GM12801 (cell line): Measurements from ENCODE around the gene CGNL1.

Experiments used
- CTCF ChIP-seq: IDR thresholded peaks from one replicate; pipeline ENCODE4 v1.5.1; 2011; ENCODE audit warnings: control low read depth; ENCODE audit not compliant: insufficient read length; ENCODE audit errors: extremely low read depth

CGNL1 gene

GRCh38 chr15:57526076-57526475 is 149.8 kb downstream of the CGNL1 start:
- no peak for TF ChIP-seq CTCF

- no peak for TF ChIP-seq CTCF
Observed at GRCh38 chr15:57526615-57527014, 150.3 kb downstream of the CGNL1 start.

- TF ChIP-seq CTCF = no peak
Observed at GRCh38 chr15:57527382-57528091, 151.2 kb downstream of the CGNL1 start.

- no peak for TF ChIP-seq CTCF
Observed at GRCh38 chr15:57528940-57529565, 152.7 kb downstream of the CGNL1 start.

- no peak for TF ChIP-seq CTCF
Observed at GRCh38 chr15:57529748-57530147, 153.4 kb downstream of the CGNL1 start.

GRCh38 chr15:57532731-57533447 is 156.6 kb downstream of the CGNL1 start:
- TF ChIP-seq CTCF = no peak

- TF ChIP-seq CTCF = no peak
Observed at GRCh38 chr15:57533448-57533799, 157.1 kb downstream of the CGNL1 start.
